Panc1 (cell line): ENCODE results near the gene FPR1. TPM values are rescaled to one million over a fixed set of nuclear protein-coding genes. Genes with fewer than 3 reads are reported as not detected.

Experiments
- ATAC-seq: fragments of 200-7000 bp; cut with Tn5 transposase; 2 replicates; pipeline ENCODE4 v1.9.1; 2020; ENCODE audit warnings: mild to moderate bottlenecking, moderate library complexity
- BruUV-seq: library from RNA; stranded (reverse); fragments of 400-500 nt; replicated peaks from 2 replicates; lab custom pipeline; 2021; lab: Mats Ljungman, UMichigan
- CTCF ChIA-PET: fragments of 300-600 bp; sonication (Branson Sonifier 250); formaldehyde crosslinking; loops from one replicate; lab custom pipeline; 2022; ENCODE audit warnings: antibody characterized with exemption; lab: Charles Lee
- POLR2A ChIA-PET: fragments of 300-600 bp; sonication (Branson Sonifier 250); formaldehyde crosslinking; loops from one replicate; lab custom pipeline; 2022; ENCODE audit warnings: antibody characterized with exemption; lab: Charles Lee
- DNase-seq: peaks from one replicate; pipeline ENCODE4 v3.0.0-alpha.2; 2010; ENCODE audit warnings: low read depth, low spot score
- H3K27ac ChIP-seq: 2 replicates; pipeline ENCODE4 v1.5.1; 2011; ENCODE audit warnings: mild to moderate bottlenecking, low read length, inconsistent platforms
- H3K27me3 ChIP-seq: fragments of 200-500 bp; sonication (Bioruptor generic); 2 replicates; pipeline ENCODE4 v1.6.0; 2014; ENCODE audit warnings: low read length, inconsistent platforms; ENCODE audit not compliant: control insufficient read depth, insufficient read depth
- H3K36me3 ChIP-seq: fragments of 200-500 bp; sonication (Bioruptor generic); 2 replicates; pipeline ENCODE4 v1.5.1; 2014; ENCODE audit warnings: inconsistent platforms, mild to moderate bottlenecking, low read length, moderate library complexity; ENCODE audit not compliant: control insufficient read depth, insufficient read depth
- H3K4me1 ChIP-seq: 2 replicates; pipeline ENCODE4 v1.5.1; 2011; ENCODE audit warnings: inconsistent platforms, mild to moderate bottlenecking, low read length, moderate library complexity; ENCODE audit not compliant: control insufficient read depth, insufficient read depth
- H3K4me3 ChIP-seq, 2 experiments: 2 replicates each; pipeline ENCODE4 v1.5.1; 2011 to 2012; ENCODE audit warnings: low read depth in 2 of 2, low read length in 2 of 2, mild to moderate bottlenecking in 2 of 2, inconsistent platforms in 1 of 2, moderate library complexity in 1 of 2
- H3K9me3 ChIP-seq: fragments of 200-500 bp; sonication (Bioruptor generic); 2 replicates; pipeline ENCODE4 v1.5.1; 2014; ENCODE audit warnings: low read depth, mild to moderate bottlenecking, inconsistent platforms, low read length, moderate library complexity; ENCODE audit not compliant: control insufficient read depth, insufficient read depth
- POLR2AphosphoS5 ChIP-seq: IDR thresholded peaks from 2 replicates; pipeline ENCODE4 v1.6.1; 2012; ENCODE audit warnings: mild to moderate bottlenecking, low read depth, low read length, moderate library complexity
- SIN3A ChIP-seq: IDR thresholded peaks from 2 replicates; pipeline ENCODE4 v1.6.1; 2012; ENCODE audit warnings: low read depth, mild to moderate bottlenecking, low read length, moderate library complexity, borderline replicate concordance; ENCODE audit not compliant: insufficient read depth
- TCF7L2 ChIP-seq: IDR thresholded peaks from 2 replicates; pipeline ENCODE4 v1.6.1; 2011; ENCODE audit warnings: mild to moderate bottlenecking, low read depth, low read length, inconsistent platforms
- in situ Hi-C: cut with HindIII; loops from 2 replicates; pipeline ENCODE4 v1.10.0; 2016; ENCODE audit warnings: low sequenced_read_pairs, low pct_unique_long_range_greater_than_20kb
- intact Hi-C: fragments of 100-400 bp; cut with micrococcal nuclease; formaldehyde crosslinking; loops from one replicate; pipeline ENCODE4 v1.10.0; 2022; ENCODE audit not compliant: unreplicated experiment
- total RNA-seq: library from RNA; stranded (reverse); gene quantifications from one replicate; pipeline ENCODE4 v1.2.1, GENCODE V29; 2021; ENCODE audit not compliant: unreplicated experiment
- TF ChIP-seq, protein P1 (sequence below): fragments of 450-650 bp; IDR thresholded peaks from 2 replicates; pipeline ENCODE4 v1.5.1; 2017; ENCODE audit warnings: mild to moderate bottlenecking
- TF ChIP-seq, protein P2 (sequence below), 2 experiments: IDR thresholded peaks; 2 replicates each; pipeline ENCODE4 v1.6.1; 2011 to 2012; ENCODE audit warnings: low read depth in 2 of 2, control low read depth in 1 of 2, low read length in 1 of 2, mild to moderate bottlenecking in 1 of 2, moderate library complexity in 1 of 2; ENCODE audit not compliant: insufficient read depth in 1 of 2

Gene FPR1
- total RNA-seq, 1 experiment from 2014 or later = not detected

DNA sequence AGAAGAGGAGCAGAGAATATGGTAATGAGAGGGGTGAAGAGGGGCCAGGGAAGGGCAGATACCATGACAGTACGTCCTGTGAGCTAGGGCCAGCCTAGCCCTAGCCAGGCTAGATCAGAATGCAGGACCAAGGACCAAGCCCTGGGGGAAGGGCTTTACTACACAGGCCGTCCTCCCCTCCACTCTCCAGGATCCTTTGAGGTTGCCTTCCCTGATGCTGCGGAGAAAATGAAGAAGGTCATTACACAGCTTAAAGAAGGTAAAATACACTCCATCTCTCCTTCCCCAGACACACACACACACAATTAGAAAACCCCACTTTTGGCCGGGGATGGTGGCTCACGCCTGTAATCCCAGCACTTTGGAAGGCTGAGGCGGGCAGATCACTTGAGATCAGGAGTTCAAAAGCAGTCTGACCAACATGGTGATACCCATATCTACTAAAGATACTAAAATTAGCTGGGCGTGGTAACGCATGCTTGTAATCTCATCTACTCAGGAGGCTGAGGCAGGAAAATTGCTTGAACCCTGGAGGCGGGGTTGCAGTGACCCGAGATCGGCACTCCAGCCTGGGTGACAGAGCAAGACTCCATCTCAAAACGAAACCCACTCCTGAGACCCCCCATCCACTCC is 50.1 kb downstream of the FPR1 start:
- Histone ChIP-seq H3K4me3 (no peak overlapping the region), H3K4me1 (peaks cover 10% of the 10 kb centered on the region), H3K27me3 (no peaks in the 10 kb centered on the region), H3K36me3 (peaks cover 2% of the 10 kb centered on the region; the same call in 1 of the 2 replicates), H3K9me3 (no peaks in the 10 kb centered on the region), H3K27ac (no peak overlapping the region)
- intact Hi-C loops (no loop called here), in situ Hi-C loops (no loop called here)
- ATAC-seq = no peak
- ChIA-PET CTCF (no interaction called here), POLR2A (no interaction called here)
- DNase-seq = no peak
- TF ChIP-seq, protein P1, sequence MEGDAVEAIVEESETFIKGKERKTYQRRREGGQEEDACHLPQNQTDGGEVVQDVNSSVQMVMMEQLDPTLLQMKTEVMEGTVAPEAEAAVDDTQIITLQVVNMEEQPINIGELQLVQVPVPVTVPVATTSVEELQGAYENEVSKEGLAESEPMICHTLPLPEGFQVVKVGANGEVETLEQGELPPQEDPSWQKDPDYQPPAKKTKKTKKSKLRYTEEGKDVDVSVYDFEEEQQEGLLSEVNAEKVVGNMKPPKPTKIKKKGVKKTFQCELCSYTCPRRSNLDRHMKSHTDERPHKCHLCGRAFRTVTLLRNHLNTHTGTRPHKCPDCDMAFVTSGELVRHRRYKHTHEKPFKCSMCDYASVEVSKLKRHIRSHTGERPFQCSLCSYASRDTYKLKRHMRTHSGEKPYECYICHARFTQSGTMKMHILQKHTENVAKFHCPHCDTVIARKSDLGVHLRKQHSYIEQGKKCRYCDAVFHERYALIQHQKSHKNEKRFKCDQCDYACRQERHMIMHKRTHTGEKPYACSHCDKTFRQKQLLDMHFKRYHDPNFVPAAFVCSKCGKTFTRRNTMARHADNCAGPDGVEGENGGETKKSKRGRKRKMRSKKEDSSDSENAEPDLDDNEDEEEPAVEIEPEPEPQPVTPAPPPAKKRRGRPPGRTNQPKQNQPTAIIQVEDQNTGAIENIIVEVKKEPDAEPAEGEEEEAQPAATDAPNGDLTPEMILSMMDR = no peak
- TF ChIP-seq POLR2AphosphoS5 (no peak), SIN3A (no peak), TCF7L2 (no peak)
- TF ChIP-seq, protein P2, sequence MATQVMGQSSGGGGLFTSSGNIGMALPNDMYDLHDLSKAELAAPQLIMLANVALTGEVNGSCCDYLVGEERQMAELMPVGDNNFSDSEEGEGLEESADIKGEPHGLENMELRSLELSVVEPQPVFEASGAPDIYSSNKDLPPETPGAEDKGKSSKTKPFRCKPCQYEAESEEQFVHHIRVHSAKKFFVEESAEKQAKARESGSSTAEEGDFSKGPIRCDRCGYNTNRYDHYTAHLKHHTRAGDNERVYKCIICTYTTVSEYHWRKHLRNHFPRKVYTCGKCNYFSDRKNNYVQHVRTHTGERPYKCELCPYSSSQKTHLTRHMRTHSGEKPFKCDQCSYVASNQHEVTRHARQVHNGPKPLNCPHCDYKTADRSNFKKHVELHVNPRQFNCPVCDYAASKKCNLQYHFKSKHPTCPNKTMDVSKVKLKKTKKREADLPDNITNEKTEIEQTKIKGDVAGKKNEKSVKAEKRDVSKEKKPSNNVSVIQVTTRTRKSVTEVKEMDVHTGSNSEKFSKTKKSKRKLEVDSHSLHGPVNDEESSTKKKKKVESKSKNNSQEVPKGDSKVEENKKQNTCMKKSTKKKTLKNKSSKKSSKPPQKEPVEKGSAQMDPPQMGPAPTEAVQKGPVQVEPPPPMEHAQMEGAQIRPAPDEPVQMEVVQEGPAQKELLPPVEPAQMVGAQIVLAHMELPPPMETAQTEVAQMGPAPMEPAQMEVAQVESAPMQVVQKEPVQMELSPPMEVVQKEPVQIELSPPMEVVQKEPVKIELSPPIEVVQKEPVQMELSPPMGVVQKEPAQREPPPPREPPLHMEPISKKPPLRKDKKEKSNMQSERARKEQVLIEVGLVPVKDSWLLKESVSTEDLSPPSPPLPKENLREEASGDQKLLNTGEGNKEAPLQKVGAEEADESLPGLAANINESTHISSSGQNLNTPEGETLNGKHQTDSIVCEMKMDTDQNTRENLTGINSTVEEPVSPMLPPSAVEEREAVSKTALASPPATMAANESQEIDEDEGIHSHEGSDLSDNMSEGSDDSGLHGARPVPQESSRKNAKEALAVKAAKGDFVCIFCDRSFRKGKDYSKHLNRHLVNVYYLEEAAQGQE (IDR thresholded peaks at IDR 0.05; ENCODE audit: insufficient read depth in 1 of 2, low read depth in 2 of 2, low read length in 1 of 2) = no peak
- no TSS peak for BruUV-seq

DNA sequence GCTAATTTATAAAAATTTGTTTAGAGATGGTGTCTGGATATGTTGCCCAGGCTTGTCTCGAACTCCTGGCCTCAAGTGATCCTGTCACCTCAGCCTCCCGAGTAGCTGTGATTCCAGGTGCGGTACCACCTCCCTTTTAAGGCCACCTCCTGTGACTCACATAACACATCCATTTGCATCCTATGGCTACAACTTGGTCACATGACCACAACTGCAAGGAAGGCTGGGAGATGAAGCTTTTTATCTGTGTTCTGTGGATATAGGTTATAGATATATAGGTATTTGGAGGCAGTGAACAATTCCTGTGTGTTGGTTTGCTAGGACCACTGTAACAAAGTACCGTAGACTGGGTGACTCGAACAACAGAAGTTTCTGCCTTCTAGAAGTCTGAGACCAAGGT is 52.5 kb downstream of the FPR1 start:
- in situ Hi-C loops = no loop called here

More for the DNA sequence above, 52.5 kb downstream of the FPR1 start:
- TF ChIP-seq TCF7L2 (no peak), SIN3A (no peak), POLR2AphosphoS5 (no peak)
- TF ChIP-seq, protein P1 = no peak
- TF ChIP-seq, protein P2 (IDR thresholded peaks at IDR 0.05; ENCODE audit: insufficient read depth in 1 of 2, low read depth in 2 of 2, low read length in 1 of 2) = no peak
- DNase-seq (no peak), ATAC-seq (no peak)
- BruUV-seq = no TSS peak
- no peaks in the 10 kb centered on the region for H3K36me3 ChIP-seq
- CTCF ChIA-PET = no interaction called here
- no peaks in the 10 kb centered on the region for H3K27me3 ChIP-seq
- POLR2A ChIA-PET = no interaction called here
- no peak overlapping the region for H3K27ac ChIP-seq
- no peak overlapping the region for H3K4me3 ChIP-seq
- H3K4me1 ChIP-seq = peaks cover 7% of the 10 kb centered on the region
- intact Hi-C loops = no loop called here
- no peaks in the 10 kb centered on the region for H3K9me3 ChIP-seq
